ENCODE measurements around the gene IGSF21.

Gene IGSF21

GRCh38 chr1:18147672-18148071, 40.1 kb downstream of the IGSF21 start:
- DNase-seq: no peak

DNA sequence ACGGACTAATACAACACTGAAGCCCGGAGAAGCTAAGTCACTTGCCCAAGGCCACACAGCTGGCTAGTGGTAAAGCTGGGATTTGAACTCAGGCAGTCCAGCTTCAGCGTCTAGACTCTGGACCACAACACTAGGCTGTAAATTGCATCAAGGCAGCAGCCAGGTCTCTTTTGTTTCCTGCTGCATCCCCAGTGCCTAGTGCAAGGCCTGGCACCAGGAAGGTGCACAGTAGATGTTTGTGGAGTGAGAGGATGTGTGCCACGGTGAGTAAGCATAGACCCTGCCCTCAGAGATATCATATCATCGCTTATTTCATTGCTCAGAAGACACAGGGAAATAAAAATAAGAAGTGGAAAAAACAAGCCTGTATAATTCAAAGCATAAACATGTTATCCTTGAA, 40.9 kb downstream of the IGSF21 start:
- DNase-seq: no peak

DNA sequence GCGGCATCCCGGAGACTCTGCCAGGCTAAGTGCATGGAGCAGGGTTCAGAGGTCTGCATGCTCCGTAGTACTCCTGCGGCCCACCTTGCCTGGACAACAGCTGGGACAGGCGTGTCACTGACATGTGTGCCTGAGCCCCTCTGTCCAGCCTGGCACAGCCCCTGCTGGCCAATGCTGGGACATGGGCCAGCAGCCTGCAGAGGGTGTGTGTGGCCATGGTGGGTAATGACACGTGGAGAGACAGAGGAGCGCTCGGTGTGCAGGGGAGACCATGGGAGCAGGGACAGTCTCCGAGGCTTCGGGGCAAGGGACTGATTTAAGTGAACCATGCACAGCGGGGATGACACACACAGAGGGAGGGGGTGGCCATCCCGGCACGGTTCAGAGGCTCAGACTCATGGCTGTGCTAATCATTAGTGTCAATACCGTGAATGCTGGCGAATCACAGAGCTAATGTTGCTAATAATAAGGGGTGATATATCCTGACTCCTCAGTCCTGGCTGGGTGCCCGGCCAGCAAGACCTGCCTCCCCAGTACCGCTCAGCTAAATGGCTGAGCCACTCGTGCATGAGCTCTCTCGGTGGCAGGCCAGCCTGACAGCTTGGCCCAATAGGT, 41.5 kb downstream of the IGSF21 start:
- no peak for DNase-seq

GRCh38 chr1:18151436-18152122, 44.0 kb downstream of the IGSF21 start:
- DNase-seq: no peak

DNA sequence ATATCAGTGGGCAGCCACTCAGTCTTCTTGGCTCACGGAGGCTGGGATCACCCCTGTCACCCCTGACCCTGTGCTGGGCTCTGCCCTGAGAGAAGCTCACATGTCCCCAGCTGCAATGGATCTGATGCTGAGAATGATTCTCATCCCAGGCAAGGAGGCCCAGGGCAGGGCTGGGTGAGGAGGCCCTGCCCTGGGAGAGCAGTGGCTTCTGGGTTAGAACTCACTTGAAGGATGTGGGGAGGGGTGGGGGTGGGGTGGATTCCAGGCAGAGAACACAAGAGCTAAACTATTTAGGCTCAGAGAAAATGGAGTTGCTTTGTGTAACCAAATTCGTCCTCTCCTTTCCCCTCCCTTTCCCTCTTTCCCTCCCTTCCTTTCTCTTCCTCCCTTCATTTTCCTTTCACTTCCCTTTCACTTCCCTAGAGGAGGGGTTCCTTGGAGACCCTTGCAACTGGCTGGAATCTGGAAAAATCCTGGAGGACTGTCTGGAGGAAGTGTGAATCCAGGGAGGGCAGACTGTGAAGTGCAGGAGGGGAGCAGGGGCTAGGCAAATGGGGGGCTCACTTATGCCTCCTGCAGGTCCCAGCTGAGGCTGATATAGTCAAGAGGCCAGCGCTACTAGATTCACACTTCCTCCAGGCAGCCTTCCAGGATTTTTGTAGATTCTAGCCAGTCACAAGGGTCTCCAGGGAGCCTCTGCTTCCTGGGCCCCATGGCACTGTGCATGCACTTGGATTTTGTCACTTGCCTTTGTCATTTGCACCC, 47.0 kb downstream of the IGSF21 start:
- DNase-seq: no peak

DNA sequence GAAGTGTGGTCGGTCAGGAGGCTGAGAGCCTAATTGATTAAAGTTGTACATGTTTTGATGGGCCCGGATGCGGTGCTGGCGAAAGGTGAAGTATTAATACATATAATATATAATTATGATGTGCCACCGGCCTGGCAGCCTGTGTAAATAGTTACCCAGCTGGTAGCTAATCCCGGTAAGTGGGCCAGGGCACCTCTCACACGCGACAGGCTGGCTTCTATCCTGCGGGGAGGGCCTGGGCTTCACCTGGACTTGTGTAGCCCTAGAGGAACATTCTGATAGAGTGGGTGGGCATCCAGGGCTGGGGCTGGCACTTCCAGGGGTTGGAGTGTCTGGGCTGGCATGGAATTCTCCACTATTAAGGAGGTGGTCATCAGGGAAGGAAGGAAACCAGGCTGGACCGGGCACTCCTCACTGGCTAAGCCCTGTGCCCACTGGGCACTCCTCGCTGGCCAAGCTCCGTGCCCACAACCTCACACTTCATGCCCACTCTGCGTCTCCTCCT, 48.3 kb downstream of the IGSF21 start:
- no peak for DNase-seq

GRCh38 chr1:18157352-18157751, 49.8 kb downstream of the IGSF21 start:
- no peak for DNase-seq

GRCh38 chr1:18157968-18158367, 50.4 kb downstream of the IGSF21 start:
- no peak for DNase-seq

GRCh38 chr1:18158714-18159113, 51.1 kb downstream of the IGSF21 start:
- DNase-seq: no peak

GRCh38 chr1:18160290-18160942, 52.8 kb downstream of the IGSF21 start:
- DNase-seq: peak; percentile 16

DNA sequence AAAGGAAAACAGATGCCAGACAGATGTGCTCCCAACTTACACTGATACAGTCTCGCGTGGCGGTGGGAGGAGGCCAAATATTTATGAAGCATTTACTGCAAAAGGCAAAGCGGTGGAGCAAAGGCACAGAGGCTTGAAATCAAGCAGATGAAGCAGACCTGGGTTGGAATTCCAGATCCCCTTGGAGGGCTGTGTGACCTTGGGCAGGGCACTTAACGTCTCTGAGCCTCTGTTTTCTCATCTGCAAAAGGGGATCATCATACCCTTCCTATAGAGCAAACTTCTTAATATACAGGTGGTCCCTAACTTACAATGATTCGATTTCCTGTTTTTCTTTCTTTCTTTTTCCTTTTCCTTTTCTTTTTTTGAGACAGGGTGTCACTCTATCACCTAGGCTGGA, 54.1 kb downstream of the IGSF21 start:
- DNase-seq: no peak

DNA sequence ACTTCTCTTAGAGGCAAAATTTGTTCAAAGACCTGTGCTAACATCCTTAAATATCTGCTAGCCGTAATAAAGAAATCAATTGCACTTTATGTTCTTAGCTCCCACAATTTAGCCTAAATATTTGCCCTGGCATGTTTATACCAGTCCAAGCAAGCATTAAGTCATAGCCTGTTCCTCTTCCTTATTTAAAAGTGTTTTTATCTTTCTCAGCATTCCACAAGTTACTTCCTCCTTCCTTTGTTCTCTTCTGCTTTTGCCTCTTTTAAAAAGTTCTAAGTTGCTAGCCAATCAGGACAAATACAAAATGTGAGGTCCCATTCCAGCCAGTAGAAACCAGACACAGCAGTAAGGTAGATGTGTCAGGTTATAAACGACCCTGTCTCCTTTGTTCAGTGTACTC, 58.0 kb downstream of the IGSF21 start:
- DNase-seq: peak; percentile 7

GRCh38 chr1:18166341-18166740, 58.7 kb downstream of the IGSF21 start:
- no peak for DNase-seq

DNA sequence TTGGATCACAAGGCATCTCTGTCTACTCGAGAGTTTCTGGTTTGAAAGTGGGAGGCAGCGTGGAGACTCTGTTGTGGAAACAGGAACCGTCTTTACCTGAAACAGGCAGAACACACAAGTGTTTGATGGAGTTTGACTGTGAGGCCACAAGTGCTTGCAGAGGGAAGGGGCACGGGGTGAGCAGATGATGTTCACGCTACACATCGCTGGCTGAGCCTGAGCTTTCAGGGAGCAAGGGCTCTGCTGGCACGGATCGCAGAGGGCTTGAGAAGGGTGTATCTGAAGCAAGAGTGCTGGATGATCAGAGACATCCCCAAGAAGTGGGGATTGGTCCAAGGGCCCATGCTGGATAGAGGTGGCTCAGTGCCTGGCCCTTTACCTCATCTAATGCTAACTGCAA, 59.3 kb downstream of the IGSF21 start:
- DNase-seq: no peak

GRCh38 chr1:18170444-18170843, 62.8 kb downstream of the IGSF21 start:
- DNase-seq: no peak

- no peak for DNase-seq
Measured at GRCh38 chr1:18174037-18174436, 66.4 kb downstream of the IGSF21 start.

DNA sequence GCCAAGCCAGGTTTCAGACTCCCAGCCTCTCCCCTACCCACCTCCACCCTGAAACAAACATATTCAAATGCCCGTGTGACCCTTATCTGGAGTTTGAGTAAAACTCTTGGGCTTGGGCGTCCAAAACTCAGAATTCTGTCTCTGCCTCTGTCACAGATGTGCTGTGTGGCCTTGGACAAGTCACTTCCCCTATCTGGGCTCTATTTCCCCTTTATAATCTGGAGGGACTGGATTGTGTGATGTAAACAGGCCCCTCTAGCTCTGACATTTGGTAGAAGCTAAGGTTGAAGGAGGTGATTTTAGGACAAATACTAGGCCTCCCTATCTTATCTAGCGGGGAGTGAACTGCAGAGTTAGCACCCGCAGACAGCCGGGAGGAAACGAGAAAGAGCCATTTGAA, 67.5 kb downstream of the IGSF21 start:
- DNase-seq: no peak

GRCh38 chr1:18175530-18176377, 68.2 kb downstream of the IGSF21 start:
- DNase-seq: no peak

DNA sequence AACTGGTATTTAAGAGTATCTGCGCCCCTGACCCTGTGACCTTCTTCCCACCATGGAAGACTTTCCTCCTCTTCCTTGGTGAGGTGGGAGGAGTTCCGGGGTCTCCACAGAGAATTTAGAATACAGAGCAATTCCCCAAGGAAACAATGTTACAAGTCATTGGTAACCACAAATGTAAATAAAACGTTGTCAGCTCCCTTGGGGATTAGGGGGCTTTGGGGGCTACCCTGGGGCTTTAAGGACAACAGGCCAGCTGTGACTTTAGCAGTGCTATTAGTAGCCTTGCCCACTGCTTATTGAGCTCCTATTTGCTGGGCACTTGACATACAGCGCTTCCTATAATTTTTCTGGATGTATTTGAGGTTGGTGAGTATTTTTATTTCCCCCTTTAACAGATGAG, 69.0 kb downstream of the IGSF21 start:
- DNase-seq: no peak

DNA sequence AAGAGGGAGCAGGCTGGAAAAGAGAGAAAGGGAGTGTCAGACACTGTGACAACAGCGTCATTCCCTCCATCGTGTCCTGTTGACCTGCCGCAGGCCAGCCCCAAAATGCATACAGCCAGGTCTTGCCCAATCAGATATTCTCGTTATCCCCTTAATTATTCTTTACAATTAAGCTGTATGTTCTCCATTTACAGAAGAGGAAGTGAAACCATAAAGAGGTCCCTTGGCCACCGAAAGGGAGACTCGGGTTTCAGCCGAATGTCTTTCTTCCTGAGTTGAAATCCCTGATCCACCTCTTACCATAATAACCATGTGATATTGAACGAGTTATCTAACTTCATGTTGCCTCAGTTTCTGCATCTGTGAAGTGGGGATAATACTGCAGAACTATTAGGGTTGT, 70.5 kb downstream of the IGSF21 start:
- DNase-seq: no peak

- DNase-seq: no peak
Measured at GRCh38 chr1:18179009-18179408, 71.4 kb downstream of the IGSF21 start.

DNA sequence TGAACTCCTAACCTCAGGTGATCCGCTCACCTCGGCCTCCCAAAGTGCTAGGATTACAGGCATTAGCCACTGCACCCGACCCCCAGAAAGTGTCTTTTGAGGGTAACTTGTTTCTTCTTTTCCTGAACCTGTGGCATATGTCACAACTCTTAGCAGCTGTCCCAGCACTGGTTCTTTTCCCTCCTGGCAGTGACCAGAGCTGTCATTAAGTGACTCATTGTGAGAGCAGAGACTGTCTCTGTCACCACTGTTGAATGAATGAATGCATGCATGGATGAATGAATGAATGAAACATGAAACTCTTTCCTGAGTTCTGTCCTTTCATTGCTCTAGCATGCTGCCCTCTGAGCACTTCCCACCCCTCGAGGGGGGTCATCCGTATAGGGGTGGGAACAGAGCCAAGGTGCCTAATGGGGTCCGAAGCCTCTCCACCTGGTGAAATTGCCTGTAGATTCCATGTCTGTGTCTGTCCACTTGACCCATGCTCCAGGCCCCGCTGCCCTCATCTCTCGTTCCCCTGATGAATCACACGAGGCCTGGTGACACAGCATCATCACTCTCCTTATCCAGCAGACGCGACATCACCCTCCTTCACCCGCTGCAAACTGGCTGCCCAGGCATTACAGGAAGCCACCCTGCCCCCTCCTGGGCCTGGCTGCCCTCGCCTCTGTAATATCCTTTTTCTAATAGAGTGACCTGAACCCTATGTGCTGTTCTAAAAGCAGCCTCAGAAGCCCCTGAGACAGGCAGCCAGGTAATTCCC, 75.0 kb downstream of the IGSF21 start:
- DNase-seq: peak; percentile 6

Data from hematopoietic multipotent progenitor cell treated with erythropoietin and hydrocortisone succinate and interleukin-3 and kit ligand, for 4 days (in vitro differentiated cells).